HG02938 (cell line): ENCODE measurements around the gene SPRR2E.
"Not testable (repeated sequence)": the region's sequence is repeated elsewhere in the genome, so short reads cannot be mapped to it uniquely, and the experiment has no call there.

Experiments
- ATAC-seq: cut with Tn5 transposase; IDR thresholded peaks from one replicate; pipeline ENCODE4 v1.9.1; 2021; ENCODE audit warnings: mild to moderate bottlenecking, moderate library complexity; ENCODE audit not compliant: unreplicated experiment

Gene SPRR2E

DNA sequence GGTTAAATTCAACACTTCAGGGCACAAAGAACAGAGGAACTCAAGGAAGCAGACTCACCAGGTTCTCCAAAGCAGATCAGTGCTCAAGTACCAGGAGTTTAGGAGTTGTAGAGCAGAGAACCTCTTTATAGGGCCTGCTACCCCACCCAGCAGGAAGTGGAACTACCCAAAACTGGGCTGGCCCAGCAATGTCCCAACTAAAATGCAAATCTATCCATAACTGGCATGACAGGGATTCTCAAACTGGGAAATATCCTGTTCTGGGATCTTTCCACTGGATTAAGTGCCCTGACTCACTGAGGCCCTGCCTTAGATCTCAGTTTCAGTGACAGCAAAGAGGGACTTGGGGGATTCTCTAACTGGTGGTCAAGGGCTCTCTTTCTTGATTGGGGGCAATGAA lies at the start of gene SPRR2E:
TSS of gene SPRR2E (minus strand) at position 101 of the 400 bp plus-strand sequence. CDS start 775 bp downstream, outside the sequence.
- ATAC-seq, result no peak

DNA sequence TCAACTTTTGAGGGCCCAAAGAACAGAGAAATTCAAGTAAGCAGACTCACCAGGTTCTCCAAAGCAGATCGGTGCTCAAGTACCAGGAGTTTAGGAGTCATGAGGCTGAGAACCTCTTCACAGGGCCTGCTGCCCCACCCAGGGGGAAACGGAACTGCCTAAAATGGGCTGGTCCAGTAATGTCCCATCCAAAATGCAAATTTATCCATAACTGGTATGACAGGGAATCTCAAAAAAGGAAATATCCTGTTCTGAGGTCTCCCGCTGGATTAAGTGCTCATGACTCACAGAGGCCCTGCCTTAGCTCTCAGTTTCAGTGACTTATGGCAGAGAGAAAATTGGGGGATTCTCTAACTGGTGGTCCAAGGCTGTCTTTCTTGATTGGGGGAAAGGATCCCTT lies 47.1 kb upstream of the SPRR2E start:
- no peak for ATAC-seq

DNA sequence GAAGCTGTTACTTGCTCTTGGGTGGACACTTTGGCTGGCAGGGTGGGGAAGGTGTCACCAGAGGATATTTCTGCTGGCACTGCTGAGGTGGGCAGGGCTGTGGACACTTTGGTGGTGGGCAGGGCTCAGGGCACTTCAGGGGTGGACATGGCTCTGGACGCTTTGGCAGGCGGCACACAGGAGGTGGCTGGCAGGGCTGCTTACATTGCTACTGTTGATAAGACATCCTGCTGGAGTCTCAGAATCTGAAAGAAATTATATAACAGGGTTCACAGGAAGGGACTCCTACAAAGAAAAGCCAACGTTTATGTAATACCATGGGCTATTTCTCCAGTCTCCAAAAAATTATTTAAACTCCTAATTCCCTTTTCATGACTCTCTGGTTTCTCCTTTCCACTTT lies 46.2 kb upstream of the SPRR2E start:
- no peak for ATAC-seq

DNA sequence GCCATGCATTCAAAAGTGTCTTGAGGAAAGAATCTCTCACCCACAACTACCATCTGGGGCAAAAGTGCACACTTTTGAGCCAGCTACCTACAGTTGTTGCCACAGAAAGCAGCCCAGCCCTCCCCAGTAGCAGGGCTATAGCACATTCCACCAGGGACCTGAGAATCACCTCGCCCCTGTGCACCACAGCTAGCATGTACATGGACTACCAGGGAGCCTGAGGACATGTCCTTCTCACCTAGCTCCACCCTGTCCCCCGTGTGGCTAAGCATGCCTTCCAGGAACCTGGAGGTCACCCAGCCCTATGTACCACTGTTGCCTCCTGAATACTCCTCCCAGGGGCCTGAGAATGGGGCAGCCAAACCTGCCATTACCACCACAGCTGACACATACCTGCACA lies 39.4 kb upstream of the SPRR2E start:
- no peak for ATAC-seq

DNA sequence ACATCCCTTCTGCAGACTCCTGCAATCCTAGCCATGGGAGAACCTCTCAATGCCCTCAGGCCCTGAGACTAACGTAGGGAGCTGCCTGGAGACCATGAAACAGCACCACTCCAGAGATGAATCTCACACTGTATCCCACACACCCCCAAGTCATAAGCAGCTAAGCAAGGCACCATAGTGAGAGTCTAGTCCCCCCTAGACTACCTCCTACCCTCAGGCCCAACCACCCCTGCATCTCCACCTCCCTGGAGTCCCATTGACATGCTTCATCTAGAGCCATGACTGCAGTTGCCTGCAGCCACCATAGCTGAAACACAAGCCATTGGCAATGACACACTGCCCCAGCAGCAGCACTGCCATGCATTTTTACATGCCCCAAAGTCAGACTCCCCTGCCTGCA lies 38.9 kb upstream of the SPRR2E start:
- no peak for ATAC-seq

DNA sequence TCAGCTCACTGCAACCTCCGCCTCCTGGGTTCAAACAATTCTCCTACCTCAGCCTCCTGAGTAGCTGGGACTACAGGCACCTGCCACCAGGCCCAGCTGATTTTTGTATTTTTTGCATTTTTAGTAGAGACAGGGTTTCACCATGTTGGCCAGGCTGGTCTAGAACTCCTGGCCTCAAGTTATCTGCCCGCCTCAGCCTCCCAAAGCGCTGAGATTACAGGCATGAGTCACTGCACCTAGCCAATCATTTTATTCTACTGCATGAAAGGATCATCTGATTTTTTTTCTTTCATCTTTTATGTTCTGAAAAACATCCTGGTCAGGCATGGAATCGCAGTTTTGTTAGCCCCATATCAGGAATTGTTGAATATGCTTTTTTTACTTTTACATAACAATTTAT lies 34.4 kb upstream of the SPRR2E start:
- not testable (repeated sequence) for ATAC-seq

DNA sequence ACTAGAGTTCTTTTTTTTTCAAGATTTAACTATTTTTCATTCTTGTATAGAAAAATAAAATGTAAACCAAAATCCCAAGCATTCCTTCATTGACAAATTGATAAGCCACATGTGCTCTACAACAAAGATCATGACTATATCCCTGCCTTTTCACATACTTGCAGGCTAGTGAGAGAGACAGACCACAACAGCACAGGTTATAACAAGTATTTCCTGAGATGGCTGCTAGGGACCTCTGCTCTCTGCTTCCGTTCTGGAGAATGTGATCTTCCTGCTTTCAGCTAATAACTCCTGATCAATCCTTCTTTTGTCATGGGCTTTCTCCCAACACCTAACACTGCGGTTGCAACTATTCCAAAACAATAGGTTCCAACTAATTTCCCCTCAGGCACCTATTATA lies 33.0 kb upstream of the SPRR2E start:
- no peak for ATAC-seq

DNA sequence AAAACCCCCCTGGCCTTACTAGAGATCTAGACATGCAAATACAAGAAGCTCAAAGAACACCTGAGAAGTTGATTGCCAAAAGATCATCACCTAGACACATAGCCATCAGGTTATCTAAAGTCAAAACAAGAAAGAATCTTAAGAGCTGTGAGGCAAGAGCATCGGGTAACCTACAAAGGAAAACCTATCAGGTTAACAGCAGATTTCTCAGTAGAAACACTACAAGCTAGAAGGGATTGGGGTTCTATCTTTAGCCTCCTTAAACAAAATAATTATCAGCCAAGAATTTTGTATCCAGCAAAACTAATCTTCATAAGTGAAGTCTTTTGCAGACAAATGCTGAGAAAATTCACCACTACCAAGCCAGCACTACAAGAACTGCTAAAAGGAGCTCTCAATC lies 31.2 kb upstream of the SPRR2E start:
- ATAC-seq, result no peak

DNA sequence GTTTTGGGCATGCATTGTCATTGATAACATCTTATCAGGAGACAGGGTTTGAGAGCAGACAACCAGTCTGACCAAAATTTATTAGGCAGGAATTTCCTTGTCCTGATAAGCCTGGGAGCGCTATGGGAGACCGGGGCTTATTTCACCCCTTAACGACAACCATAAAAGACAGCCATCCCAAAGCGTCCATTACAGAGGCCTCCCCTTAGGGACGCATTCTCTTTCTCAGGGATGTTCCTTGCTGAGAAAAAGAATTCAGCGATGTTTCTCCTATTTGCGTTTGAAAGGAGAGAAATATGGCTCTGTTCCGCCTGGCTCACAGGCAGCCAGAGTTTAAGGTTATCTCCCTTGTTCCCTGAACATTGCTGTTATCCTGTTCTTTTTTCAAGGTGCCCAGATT lies 29.5 kb upstream of the SPRR2E start:
- not testable (repeated sequence) for ATAC-seq

DNA sequence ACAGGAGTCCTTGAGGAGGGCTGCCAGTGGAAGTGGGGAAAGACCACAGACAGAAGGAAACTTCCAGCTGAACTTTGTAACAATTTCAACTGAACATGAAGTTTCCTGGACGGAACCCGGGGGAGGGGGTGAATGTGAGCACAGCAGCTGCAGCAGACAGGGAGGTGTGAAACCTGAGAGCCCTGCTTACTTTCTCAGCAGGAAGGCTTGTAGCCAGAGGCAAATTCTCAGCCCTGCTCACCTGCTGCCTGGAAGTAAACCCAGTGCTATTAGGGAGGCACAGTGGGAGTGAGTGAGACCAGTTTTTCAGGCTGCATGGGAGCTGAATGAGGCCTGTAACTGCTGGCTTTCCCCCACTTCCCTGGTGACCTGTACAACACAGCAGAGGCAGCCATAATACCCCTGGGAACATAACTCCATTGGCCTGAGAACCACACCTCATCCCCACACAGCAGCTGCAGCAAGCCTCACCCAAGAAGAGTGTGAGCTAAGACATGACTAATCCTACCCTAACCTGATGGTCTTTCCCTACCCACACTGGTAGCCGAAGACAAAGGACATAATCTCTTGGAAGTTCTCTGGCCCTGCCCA lies 28.6 kb upstream of the SPRR2E start:
- ATAC-seq, result no peak

DNA sequence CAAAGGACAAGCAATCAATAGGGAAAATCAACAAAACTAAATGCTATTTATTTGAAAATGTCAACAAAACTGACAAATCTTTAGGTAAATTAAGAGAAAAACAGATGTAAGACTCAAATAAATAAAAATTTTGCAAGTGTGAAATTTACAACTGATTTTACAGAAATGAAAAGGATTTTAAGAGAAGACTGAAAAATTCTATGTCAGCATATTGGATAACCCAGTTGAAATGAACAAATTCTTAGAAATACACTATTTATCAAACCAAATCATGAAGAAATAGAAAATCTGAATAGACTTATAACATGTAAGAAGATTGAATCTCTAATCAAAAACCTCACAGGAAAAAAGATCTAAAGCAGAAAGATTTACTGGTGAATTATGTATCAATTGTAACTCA lies 26.6 kb upstream of the SPRR2E start:
- no peak for ATAC-seq

DNA sequence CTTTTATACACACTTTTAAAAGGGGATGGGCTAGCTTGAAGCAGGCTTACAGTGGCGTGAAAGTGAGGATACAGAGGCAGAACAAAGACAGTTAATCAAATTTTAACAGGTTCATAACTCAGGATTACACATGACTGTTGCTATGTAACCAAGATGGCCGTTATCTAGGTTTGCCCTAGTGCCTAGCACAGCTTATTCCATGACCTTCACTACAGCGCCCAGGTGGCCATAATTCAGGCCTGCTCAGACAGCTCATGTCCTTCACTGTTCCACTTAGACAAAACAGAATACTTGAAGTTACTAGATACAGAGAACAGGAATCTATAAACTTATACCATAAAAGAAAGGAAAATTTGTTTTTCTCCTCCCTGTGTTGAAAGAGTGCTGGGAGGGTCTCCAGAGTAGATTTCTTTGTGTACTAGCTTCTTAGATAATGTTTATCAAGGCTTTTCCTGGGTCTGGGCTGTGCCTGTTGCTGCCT lies 25.2 kb upstream of the SPRR2E start:
- no peak for ATAC-seq

DNA sequence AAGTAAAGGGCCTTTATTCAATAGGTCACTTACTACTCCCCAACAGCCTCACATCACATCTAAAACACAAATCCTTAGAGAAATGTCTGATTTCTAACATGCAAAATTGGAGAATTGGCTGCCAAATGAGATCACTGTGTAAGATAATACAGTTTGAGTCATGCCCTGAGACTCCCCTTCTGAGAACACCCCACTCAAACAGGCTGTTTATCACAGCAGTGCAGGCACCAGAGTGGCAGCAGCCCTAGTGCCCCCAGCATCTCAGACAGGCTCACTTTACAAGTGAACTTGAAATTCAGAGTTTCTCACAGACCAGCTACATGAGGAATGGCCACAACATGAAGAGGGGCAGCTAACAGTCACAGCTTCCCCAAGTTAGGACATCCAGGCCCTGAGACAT lies 20.9 kb upstream of the SPRR2E start:
- not testable (repeated sequence) for ATAC-seq

DNA sequence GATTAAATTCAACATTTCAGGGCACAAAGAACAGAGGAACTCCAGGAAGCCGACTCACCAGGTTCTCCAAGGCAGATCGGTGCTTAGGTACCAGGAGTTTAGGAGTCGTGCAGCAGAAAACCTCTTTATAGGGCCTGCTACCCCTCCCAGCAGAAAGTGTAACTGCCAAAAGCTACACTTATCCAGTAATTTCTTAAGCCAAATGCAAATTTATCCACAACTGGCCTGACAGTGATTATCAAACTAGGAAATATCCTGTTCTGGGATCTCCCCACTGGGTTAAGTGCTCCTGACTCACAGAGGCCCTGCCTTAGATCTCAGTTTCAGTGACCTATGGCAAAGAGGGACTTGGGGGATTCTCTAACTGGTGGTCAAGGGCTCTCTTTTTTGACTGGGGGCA lies 19.1 kb upstream of the SPRR2E start, which contains the start of gene SPRR2F:
TSS of gene SPRR2F (minus strand) at position 101 of the 400 bp plus-strand sequence. CDS start 783 bp downstream, outside the sequence.
- no peak for ATAC-seq

DNA sequence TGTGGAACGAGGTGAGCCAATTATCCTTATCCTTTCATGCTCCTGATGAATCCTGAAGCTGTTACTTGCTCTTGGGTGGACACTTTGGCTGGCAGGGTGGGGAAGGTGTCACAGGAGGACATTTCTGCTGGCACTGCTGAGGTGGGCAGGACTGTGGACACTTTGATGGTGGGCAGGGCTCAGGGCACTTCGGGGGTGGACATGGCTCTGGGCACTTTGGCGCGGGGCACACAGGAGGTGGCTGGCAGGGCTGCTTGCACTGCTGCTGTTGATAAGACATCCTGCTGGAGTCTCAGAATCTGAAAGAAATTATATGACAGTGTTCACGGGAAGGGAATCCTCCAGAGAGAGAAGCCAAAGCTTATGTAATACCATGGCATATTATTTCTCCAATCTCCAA lies 18.1 kb upstream of the SPRR2E start:
- ATAC-seq, result not testable (repeated sequence)

DNA sequence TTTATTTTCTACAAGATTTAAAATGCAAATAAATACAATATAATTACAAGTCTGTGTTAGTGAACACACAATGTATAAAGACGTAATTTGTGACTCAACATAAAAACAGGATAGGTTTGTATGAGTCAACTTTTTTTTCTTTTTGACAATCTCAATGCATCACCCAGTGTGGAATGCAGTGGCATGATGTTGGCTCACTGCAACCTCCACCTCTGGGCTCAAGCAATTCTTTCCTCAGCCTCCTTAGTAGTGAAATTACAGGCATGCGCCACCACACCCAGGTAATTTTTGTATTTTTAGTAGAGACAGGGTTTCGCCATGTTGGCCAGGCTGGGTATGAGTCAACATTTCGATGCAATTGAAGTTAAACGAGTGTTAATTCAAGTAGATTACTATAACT lies 5.9 kb upstream of the SPRR2E start:
- no peak for ATAC-seq

DNA sequence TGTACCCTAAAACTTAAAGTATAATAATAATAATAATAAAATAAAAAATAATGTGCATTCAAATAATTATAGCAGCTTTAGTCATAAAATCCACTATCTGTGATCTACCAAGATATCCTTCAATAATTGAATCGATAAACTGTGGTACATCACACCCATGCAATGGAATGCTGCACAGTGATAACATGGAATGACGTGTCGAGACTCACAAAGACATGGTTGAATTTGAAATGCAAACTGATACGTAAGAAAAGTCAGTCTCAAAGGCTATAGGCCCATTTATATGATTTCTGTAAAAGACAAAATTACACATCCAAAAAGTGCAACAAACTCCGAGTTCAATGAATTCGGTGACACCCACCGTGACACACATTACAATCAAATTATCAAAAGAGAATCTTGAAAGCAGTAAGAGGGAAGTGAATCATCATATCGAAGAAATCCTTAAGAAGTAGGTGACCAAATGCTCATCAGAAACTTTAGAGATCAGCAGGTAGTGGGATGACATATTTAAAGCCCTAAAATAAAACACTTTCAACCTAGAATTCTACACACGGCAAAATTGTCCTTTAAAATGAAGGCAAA lies 5.2 kb upstream of the SPRR2E start:
- ATAC-seq, result no peak

DNA sequence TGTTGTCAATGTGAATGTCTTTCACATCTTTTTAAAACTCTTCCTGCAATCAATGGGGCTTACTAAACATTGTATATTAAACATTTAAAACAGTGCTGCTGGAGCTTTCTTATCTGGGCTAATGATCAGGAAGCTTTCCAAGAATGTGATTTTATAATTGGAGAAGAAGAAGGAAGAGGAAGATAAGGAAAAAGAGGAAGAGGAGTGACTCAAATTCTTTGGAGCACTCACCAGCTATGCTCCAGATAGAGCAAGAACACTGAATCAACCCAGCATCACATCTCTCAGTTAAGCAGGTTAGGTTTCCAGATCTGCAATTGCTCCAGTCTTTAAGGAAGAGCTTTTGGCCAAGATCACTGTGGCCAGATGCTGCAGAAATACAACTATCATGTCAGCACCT lies 1.4 kb upstream of the SPRR2E start:
- no peak for ATAC-seq

DNA sequence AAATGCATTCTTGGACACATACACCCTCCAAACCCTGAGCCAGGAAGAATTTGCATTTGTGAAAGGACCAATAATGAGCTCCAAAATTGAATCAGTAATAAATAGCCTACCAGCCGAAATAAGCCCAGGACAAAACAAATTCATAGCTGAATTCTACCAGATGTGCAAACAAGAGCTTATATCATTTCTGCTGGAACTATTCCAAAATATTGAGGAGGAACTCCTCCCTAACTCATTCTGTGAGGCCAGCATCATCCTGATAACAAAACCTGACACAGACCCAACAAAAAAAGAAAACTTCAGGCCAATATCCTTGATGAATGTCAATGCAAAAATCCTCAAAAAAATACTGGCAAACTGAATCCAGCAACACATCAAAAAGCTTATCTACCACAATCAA lies 6.7 kb downstream of the SPRR2E start:
- ATAC-seq, result no peak

DNA sequence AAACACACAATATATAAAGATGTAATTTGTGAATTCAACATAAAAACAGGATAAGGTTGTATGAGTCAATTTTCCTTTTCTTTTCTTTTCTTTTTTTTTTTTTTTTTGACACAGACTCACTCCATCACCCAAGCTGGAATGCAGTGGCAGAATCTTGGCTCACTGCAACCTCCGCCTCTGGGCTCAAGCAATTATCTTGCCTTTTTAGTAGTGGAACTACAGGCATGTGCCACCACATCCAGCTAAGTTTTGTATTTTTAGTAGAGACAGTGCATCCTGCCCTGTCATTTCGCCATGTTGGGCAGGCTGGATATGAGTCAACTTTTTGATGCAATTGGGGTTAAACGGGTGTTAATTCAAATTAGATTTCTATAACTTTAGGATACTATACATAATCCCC lies 12.6 kb downstream of the SPRR2E start:
- no peak for ATAC-seq

DNA sequence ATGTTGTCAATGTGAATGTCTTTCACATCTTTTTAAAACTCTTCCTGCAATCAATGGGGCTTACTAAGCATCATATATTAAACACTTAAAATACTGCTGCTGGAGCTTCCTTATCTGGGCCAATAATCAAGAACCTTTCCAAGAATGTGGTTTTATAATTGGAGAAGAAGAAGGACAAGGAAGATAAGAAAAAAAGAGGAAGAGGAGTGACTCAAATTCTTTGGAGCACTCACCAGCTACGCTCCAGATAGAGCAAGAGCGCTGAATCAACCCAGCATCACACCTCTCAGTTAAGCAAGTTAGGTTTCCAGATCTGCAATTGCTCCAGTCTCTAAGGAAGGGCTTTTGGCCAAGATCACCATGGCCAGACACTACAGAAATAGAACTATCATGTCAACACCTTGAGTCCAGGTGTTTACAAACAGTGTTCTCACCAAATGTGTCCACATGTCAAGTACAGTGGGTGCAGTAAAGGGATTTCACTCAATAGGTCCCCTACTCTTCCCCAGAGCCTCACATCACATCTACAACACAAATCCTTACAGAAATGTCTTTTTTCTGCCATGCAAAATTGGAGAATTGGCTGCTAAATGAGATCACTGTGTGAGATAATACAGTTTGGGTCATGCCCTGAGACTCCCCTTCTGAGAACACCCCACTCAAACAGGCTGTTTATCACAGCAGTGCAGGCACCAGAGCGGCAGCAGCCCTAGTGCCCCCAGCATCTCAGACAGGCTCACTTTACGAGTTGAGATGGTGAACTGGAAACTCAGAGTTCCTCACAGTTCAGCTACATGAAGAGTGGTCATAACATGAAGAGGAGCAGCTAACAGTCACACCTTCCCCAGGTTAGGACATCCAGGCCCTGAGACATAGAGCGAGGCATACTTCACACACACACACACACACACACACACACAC lies 21.3 kb downstream of the SPRR2E start:
- ATAC-seq, result no peak

DNA sequence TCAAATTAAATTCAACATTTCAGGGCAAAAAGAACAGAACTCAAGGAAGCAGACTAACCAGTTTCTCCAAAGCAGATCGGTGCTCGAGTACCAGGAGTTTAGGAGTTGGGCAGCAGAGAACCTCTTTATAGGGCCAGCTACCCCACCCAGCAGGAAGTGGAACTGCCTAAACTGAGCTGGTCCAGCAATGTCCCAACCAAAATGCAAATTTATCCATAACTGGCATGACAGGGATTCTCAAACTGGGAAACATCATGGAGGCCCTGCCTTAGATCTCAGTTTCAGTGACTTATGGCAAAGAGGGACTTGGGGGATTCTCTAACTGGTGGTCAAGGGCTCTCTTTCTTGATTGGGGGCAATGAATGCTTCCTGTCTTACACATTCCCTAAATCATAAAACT lies 22.8 kb downstream of the SPRR2E start, which contains the start of gene SPRR2B:
TSS of gene SPRR2B (minus strand) at position 101 of the 400 bp plus-strand sequence. CDS start 772 bp downstream, outside the sequence.
- no peak for ATAC-seq
